Transverse colon (tissue), 4 donors: ENCODE results near the gene OTUB2. TPM values are rescaled to one million over a fixed set of nuclear protein-coding genes. Genes with fewer than 3 reads are reported as not detected.

ENCODE experiments used
- DNase-seq: peaks from one replicate; pipeline ENCODE4 v3.0.0-alpha.2; 2019
- H3K27ac ChIP-seq, 4 donors: fragments of 200-600 bp; sonication (generic); 2 replicates each; pipeline ENCODE4 v1.5.1; 2016 to 2018; ENCODE audit warnings: inconsistent platforms in 4 of 4
- H3K27me3 ChIP-seq: fragments of 200-600 bp; sonication (generic); 2 replicates; pipeline ENCODE4 v1.5.1; 2017; ENCODE audit warnings: inconsistent platforms
- H3K36me3 ChIP-seq, 4 donors: fragments of 200-600 bp; sonication (generic); 2 replicates each; pipeline ENCODE4 v1.5.1; 2017 to 2019; ENCODE audit warnings: inconsistent platforms in 4 of 4
- H3K4me1 ChIP-seq, 4 donors: fragments of 200-600 bp; sonication (generic); 2 replicates each; pipeline ENCODE4 v1.5.1; 2017 to 2020; ENCODE audit warnings: inconsistent platforms in 4 of 4
- H3K4me3 ChIP-seq, 4 donors: fragments of 200-600 bp; sonication (generic); 1 replicate in 1 of 4; 2 replicates in 3 of 4; pipeline versions ENCODE4 v1.5.1 to v1.6.1; 2017 to 2019; ENCODE audit warnings: inconsistent platforms in 4 of 4
- H3K9me3 ChIP-seq, 2 donors: fragments of 200-600 bp; sonication (generic); 2 replicates each; pipeline ENCODE4 v1.5.1; 2017 to 2019; ENCODE audit warnings: inconsistent platforms in 2 of 2
- CTCF ChIP-seq, 5 experiments: fragments of 200-600 bp in 3 of 5; fragments of 450-650 bp in 2 of 5; sonication (generic) in 3 of 5; IDR thresholded peaks; 1 replicate in 2 of 5; 2 replicates in 3 of 5; pipeline ENCODE4 v1.5.1; 2016 to 2017; ENCODE audit warnings: antibody characterized with exemption in 5 of 5, inconsistent platforms in 3 of 5, mild to moderate bottlenecking in 2 of 5, moderate library complexity in 1 of 5
- EP300 ChIP-seq: sonication (generic); formaldehyde crosslinking; IDR thresholded peaks from one replicate; pipeline ENCODE4 v1.6.1; 2017; ENCODE audit warnings: antibody characterized with exemption, low read depth
- POLR2A ChIP-seq: fragments of 450-650 bp; IDR thresholded peaks from one replicate; pipeline ENCODE4 v1.6.1; 2016; ENCODE audit warnings: antibody characterized with exemption, mild to moderate bottlenecking, moderate library complexity
- POLR2AphosphoS5 ChIP-seq, 3 donors: sonication (generic); formaldehyde crosslinking; IDR thresholded peaks; one replicate each; pipeline ENCODE4 v1.6.1; 2016; ENCODE audit warnings: antibody characterized with exemption in 3 of 3
- WGBS, 2 donors: methylation state at CpG; one replicate each; pipeline ENCODE4 v1.1.5; 2018; ENCODE audit warnings: low coverage in 1 of 2; 5-methylcytosine and 5-hydroxymethylcytosine counted together
- in situ Hi-C, 4 donors: fragments of 200-750 bp; cut with MboI; loops; one replicate each; pipeline versions ENCODE4 v1.15.0 to v1.15.1; 2017; ENCODE audit warnings: low sequenced_read_pairs in 3 of 4, low pct_ligation_motif_present in 1 of 4, low pct_unique_long_range_greater_than_20kb in 1 of 4
- intact Hi-C: fragments of 100-400 bp; cut with DNase I; formaldehyde crosslinking; loops from one replicate; pipeline ENCODE4 v1.15.1; 2023; ENCODE audit warnings: low total_unique reads
- total RNA-seq, 4 donors: library from RNA; depleted of rRNA; stranded (reverse); fragments of >200 nt; gene quantifications; one replicate each; pipeline ENCODE4 v1.1.0, GENCODE V29; 2016

Gene OTUB2
- total RNA-seq, 4 donors from 2014 or later: 2.6 to 2.7 TPM; not detected in 2

GRCh38 chr14:94080621-94081385 is 54.7 kb downstream of the OTUB2 start, which contains the start of the genes DDX24 and IFI27L1:
Gene DDX24 (minus strand): TSS chr14:94081202. CDS start chr14:94079742, 1,460 bp downstream.
Gene IFI27L1 (plus strand): TSS chr14:94081310. CDS start chr14:94096938, 15,628 bp downstream.
- WGBS, 2 donors: 0% methylated on average over 2 to 53 of the region's 77 CpGs
- intact Hi-C loops (loop anchor here (5.0 kb wide), 1 partner anchor 1526 kb away; no protein-coding TSS in a partner anchor), in situ Hi-C loops (no loop called here)
- peak; percentile 98 for DNase-seq
- H3K9me3 ChIP-seq: peaks cover 0 to 4% of the 10 kb centered on the region in 2 donors
- TF ChIP-seq POLR2A: peak; percentile 98
- TF ChIP-seq EP300: no peak
- peak; percentile 99 for TF ChIP-seq POLR2AphosphoS5 (IDR thresholded peaks at IDR 0.05)
- TF ChIP-seq CTCF (IDR thresholded peaks at IDR 0.05): peak in 1 of 5 experiments; percentile 8
- H3K4me1 ChIP-seq: peaks cover 11 to 54% (median 34%) of the 10 kb centered on the region in 4 donors
- no peaks in the 10 kb centered on the region for H3K27me3 ChIP-seq
- H3K27ac ChIP-seq: peak within 1 kb of the TSS; percentile 95 to 99 (median 98)
- H3K36me3 ChIP-seq: peaks cover 0 to 7% (median 3%) of the 10 kb centered on the region in 4 donors
- H3K4me3 ChIP-seq: peak within 1 kb of the TSS; percentile 68 to 100 (median 96)

- no peaks in the 10 kb centered on the region for H3K27me3 ChIP-seq
- peak overlapping the region; percentile 40 to 100 (median 96) for H3K4me3 ChIP-seq
- H3K9me3 ChIP-seq: no peaks in the 10 kb centered on the region
- WGBS, 2 donors: 1 to 9% methylated on average over 10 to 19 of the region's 19 CpGs
- no peak for TF ChIP-seq EP300
- TF ChIP-seq POLR2AphosphoS5 (IDR thresholded peaks at IDR 0.05): no peak
- no peak for TF ChIP-seq POLR2A
- TF ChIP-seq CTCF (IDR thresholded peaks at IDR 0.05): no peak
- intact Hi-C loops: loop anchor here (5.0 kb wide), 1 partner anchor 1526 kb away; no protein-coding TSS in a partner anchor
- in situ Hi-C loops: no loop called here
- H3K36me3 ChIP-seq: peaks cover 0 to 7% (median 0%) of the 10 kb centered on the region in 4 donors
- no peak for DNase-seq
- H3K27ac ChIP-seq: peak overlapping the region; percentile 95 to 99 (median 98)
- H3K4me1 ChIP-seq: peaks cover 11 to 48% (median 34%) of the 10 kb centered on the region in 4 donors
Measured at GRCh38 chr14:94081386-94081820, 55.3 kb downstream of the OTUB2 start.

DNA sequence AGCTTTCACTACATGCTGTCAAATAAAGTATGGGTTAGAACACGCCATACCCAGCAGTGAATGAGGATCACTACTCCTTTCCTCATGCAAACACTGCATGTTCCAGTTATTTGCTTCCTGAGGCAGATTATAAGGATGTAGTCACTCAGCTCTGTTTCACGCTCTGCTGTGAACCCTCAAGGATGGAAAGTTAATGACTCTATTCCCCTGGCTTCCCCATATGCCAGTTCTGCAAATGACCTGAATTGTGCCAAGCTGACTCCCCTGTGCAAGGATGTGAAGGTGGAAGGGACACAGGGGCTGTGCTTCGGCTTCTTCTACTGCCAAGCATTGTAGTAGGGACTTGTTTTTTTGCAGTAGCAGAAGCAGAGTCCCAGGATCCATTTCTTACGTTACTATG is 61.8 kb downstream of the OTUB2 start:
- Histone ChIP-seq H3K27ac (no peak overlapping the region), H3K4me3 (no peak overlapping the region), H3K36me3 (no peaks in the 10 kb centered on the region), H3K4me1 (no peaks in the 10 kb centered on the region), H3K9me3 (no peaks in the 10 kb centered on the region), H3K27me3 (no peaks in the 10 kb centered on the region)
- in situ Hi-C loops (no loop called here), intact Hi-C loops (loop anchor here (5.0 kb wide), 1 partner anchor 509 kb away; no protein-coding TSS in a partner anchor)
- no peak for TF ChIP-seq POLR2AphosphoS5 (IDR thresholded peaks at IDR 0.05)
- TF ChIP-seq CTCF (IDR thresholded peaks at IDR 0.05): no peak
- TF ChIP-seq POLR2A: no peak
- TF ChIP-seq EP300: no peak
- 90 to 96% methylated on average over 2 to 4 of the region's 4 CpGs for WGBS, 2 donors
- no peak for DNase-seq

DNA sequence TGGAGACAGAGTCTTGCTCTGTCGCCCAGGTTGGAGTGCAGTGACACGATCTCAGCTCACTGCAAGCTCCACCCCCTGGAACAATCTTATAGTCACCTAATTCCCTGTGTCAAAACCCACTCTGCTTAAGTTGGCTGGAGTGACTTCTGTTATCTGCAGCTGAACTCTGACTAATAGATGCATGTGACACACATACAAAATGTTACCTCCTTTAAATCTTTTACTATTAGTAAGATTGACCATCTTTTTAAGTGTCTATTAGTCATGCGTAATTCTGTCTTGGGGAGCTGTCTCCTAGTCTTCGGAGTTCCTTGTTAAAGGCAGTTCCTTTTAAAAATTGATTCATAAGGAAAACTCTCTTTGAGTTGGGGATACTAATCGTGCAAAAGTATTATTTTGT is 62.4 kb downstream of the OTUB2 start:
- H3K9me3 ChIP-seq: no peaks in the 10 kb centered on the region
- WGBS, 2 donors: 91 to 95% methylated on average over 5 of the region's 5 CpGs
- no peak overlapping the region for H3K4me3 ChIP-seq
- TF ChIP-seq EP300 (no peak), POLR2A (no peak), POLR2AphosphoS5 (IDR thresholded peaks at IDR 0.05) (no peak), CTCF (IDR thresholded peaks at IDR 0.05) (no peak)
- in situ Hi-C loops: no loop called here
- no peak overlapping the region for H3K27ac ChIP-seq
- H3K4me1 ChIP-seq: no peaks in the 10 kb centered on the region
- H3K36me3 ChIP-seq: no peaks in the 10 kb centered on the region
- no peak for DNase-seq
- H3K27me3 ChIP-seq: no peaks in the 10 kb centered on the region
- intact Hi-C loops: loop anchor here (5.0 kb wide), 1 partner anchor 509 kb away; no protein-coding TSS in a partner anchor
